Endodermal cell (in vitro differentiated cells): ENCODE data around the gene DHX58. TPM values are rescaled to one million over a fixed set of nuclear protein-coding genes. Genes with fewer than 3 reads are reported as not detected.

Experiments used
- DNase-seq: peaks from one replicate; pipeline ENCODE4 v3.0.0-alpha.2; 2017
- H3K27ac ChIP-seq: 2 replicates; pipeline ENCODE4 v1.5.1; 2013; ENCODE audit warnings: mild to moderate bottlenecking, low read depth, low read length, moderate library complexity
- H3K27me3 ChIP-seq: 2 replicates; pipeline ENCODE4 v1.6.1; 2013; ENCODE audit warnings: mild to moderate bottlenecking, low read length, moderate library complexity; ENCODE audit not compliant: insufficient read depth, control insufficient read depth, poor library complexity, severe bottlenecking
- H3K36me3 ChIP-seq: 2 replicates; pipeline ENCODE4 v1.7.0; 2013; ENCODE audit warnings: mild to moderate bottlenecking, low read length, moderate library complexity; ENCODE audit not compliant: control insufficient read depth, insufficient read depth
- H3K4me1 ChIP-seq: one replicate; pipeline ENCODE4 v1.7.0; 2013; ENCODE audit warnings: low read length; ENCODE audit not compliant: control insufficient read depth, insufficient read depth
- H3K4me3 ChIP-seq: 2 replicates; pipeline ENCODE4 v1.5.1; 2013; ENCODE audit warnings: mild to moderate bottlenecking, low read length, moderate library complexity
- H3K9ac ChIP-seq: 2 replicates; pipeline ENCODE4 v1.6.1; 2013; ENCODE audit warnings: mild to moderate bottlenecking, low read length, moderate library complexity; ENCODE audit not compliant: poor library complexity, severe bottlenecking; ENCODE audit errors: extremely low read depth
- H3K9me3 ChIP-seq: 2 replicates; pipeline ENCODE4 v1.6.1; 2013; ENCODE audit warnings: mild to moderate bottlenecking, low read length, moderate library complexity; ENCODE audit not compliant: control insufficient read depth
- H3K27ac Mint-ChIP-seq: 2 replicates; pipeline ENCODE4 v1.8.0; 2020; ENCODE audit warnings: mixed read lengths
- H3K27me3 Mint-ChIP-seq: 2 replicates; pipeline ENCODE4 v1.8.0; 2021; ENCODE audit warnings: mild to moderate bottlenecking, mixed read lengths; ENCODE audit not compliant: insufficient read depth
- H3K36me3 Mint-ChIP-seq: 2 replicates; pipeline ENCODE4 v1.8.0; 2020; ENCODE audit warnings: low read depth, mixed read lengths
- H3K4me1 Mint-ChIP-seq: 2 replicates; pipeline ENCODE4 v1.8.0; 2020; ENCODE audit warnings: mixed read lengths
- H3K4me3 Mint-ChIP-seq: 2 replicates; pipeline ENCODE4 v1.8.0; 2020; ENCODE audit warnings: mild to moderate bottlenecking, moderate library complexity, mixed read lengths
- H3K9me3 Mint-ChIP-seq: 2 replicates; pipeline ENCODE4 v1.8.0; 2020; ENCODE audit warnings: mild to moderate bottlenecking, mixed read lengths
- CTCF ChIP-seq: fragments of 200-600 bp; sonication (generic); conservative IDR thresholded peaks from 2 replicates; pipeline ENCODE4 v1.5.0; 2021; ENCODE audit warnings: antibody characterized with exemption, mild to moderate bottlenecking
- WGBS, 2 experiments: methylation state at CpG; one replicate each; pipeline versions ENCODE4 v1.1.5 to v1.1.7; 2013; ENCODE audit warnings: missing lambda C conversion rate in 2 of 2, mixed read lengths in 1 of 2; ENCODE audit not compliant: insufficient coverage in 1 of 2, insufficient read length in 1 of 2; 5-methylcytosine and 5-hydroxymethylcytosine counted together
- total RNA-seq, 2 donors: library from RNA; stranded (reverse); fragmentation: NEBNext Ultra II Directional in 1 of 2; extraction: Animal tissue kit (Norgen Biotek cat#: 25700) in 1 of 2; gene quantifications; 2 replicates in 1 of 2; 3 replicates in 1 of 2; pipeline ENCODE4 v1.2.1, GENCODE V29; 2021

DHX58 gene
- total RNA-seq, 2 donors from 2014 or later, result 0.38 to 0.48 TPM

GRCh38 chr17:42081516-42082129 lies 30.9 kb downstream of the DHX58 start:
- Mint-ChIP-seq H3K4me1 (peaks cover 10% of the 10 kb centered on the region), H3K27ac (no peak overlapping the region), H3K4me3 (no peak overlapping the region), H3K27me3 (no peaks in the 10 kb centered on the region), H3K36me3 (no peaks in the 10 kb centered on the region), H3K9me3 (no peaks in the 10 kb centered on the region)
- 89 to 97% methylated on average over 9 of the region's 9 CpGs for WGBS, 2 experiments
- no peak overlapping the region for H3K4me3 ChIP-seq
- H3K9me3 ChIP-seq, result no peaks in the 10 kb centered on the region
- no peak for DNase-seq
- no peak for TF ChIP-seq CTCF
- H3K36me3 ChIP-seq, result no peaks in the 10 kb centered on the region
- H3K4me1 ChIP-seq, result no peaks in the 10 kb centered on the region
- no peaks in the 10 kb centered on the region for H3K27me3 ChIP-seq
- H3K9ac ChIP-seq, result no peak overlapping the region
- no peak overlapping the region for H3K27ac ChIP-seq

DNA sequence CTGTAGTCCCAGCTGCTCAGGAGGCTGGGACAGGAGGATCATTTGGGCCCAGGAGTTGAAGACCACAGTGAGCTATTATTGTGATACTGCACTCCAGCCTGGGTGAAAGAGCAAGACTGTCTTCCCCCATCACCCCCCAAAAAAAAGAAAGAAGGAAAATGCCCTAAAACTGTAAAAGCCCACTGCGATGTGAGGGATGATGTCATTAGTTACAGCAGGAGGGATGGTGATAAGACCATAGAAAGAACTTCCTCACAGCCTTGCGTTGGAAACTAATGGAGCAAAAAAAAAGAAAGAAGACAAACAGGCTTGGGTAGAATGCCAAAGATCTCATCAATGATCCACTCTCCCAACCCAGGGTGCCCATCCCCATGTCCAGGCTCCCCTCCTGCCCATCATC lies 33.0 kb downstream of the DHX58 start:
- H3K9me3 Mint-ChIP-seq, result no peaks in the 10 kb centered on the region
- no peak for TF ChIP-seq CTCF
- Histone ChIP-seq H3K9me3 (no peaks in the 10 kb centered on the region), H3K4me1 (no peaks in the 10 kb centered on the region), H3K9ac (no peak overlapping the region), H3K36me3 (no peaks in the 10 kb centered on the region), H3K27ac (no peak overlapping the region), H3K27me3 (no peaks in the 10 kb centered on the region), H3K4me3 (no peak overlapping the region)
- 87 to 88% methylated on average over 1 to 2 of the region's 2 CpGs for WGBS, 2 experiments
- no peak overlapping the region for H3K4me3 Mint-ChIP-seq
- H3K4me1 Mint-ChIP-seq, result peaks cover 10% of the 10 kb centered on the region
- DNase-seq, result no peak
- H3K27ac Mint-ChIP-seq, result no peak overlapping the region
- no peaks in the 10 kb centered on the region for H3K36me3 Mint-ChIP-seq
- no peaks in the 10 kb centered on the region for H3K27me3 Mint-ChIP-seq

- DNase-seq, result peak; percentile 56
- H3K36me3 ChIP-seq, result no peaks in the 10 kb centered on the region
- peaks cover 4% of the 10 kb centered on the region for H3K27me3 ChIP-seq
- Mint-ChIP-seq H3K36me3 (no peaks in the 10 kb centered on the region), H3K4me1 (peaks cover 10% of the 10 kb centered on the region), H3K27ac (no peak overlapping the region), H3K27me3 (peaks cover 5% of the 10 kb centered on the region), H3K4me3 (no peak overlapping the region), H3K9me3 (no peaks in the 10 kb centered on the region)
- 90 to 91% methylated on average over 5 to 8 of the region's 8 CpGs for WGBS, 2 experiments
- no peak for TF ChIP-seq CTCF
- no peaks in the 10 kb centered on the region for H3K9me3 ChIP-seq
- no peak overlapping the region for H3K4me3 ChIP-seq
- H3K9ac ChIP-seq, result no peak overlapping the region
- no peak overlapping the region for H3K27ac ChIP-seq
- no peaks in the 10 kb centered on the region for H3K4me1 ChIP-seq
Observed at GRCh38 chr17:42078396-42079043, 34.0 kb downstream of the DHX58 start.
